GM19099 (cell line): ENCODE measurements around the gene ADCY9.

Source experiments
- POLR2A ChIP-seq: IDR thresholded peaks from 3 replicates; pipeline ENCODE4 v1.6.1; 2011; ENCODE audit warnings: low read depth; ENCODE audit not compliant: insufficient read length; ENCODE audit errors: extremely low read depth

Gene ADCY9

DNA sequence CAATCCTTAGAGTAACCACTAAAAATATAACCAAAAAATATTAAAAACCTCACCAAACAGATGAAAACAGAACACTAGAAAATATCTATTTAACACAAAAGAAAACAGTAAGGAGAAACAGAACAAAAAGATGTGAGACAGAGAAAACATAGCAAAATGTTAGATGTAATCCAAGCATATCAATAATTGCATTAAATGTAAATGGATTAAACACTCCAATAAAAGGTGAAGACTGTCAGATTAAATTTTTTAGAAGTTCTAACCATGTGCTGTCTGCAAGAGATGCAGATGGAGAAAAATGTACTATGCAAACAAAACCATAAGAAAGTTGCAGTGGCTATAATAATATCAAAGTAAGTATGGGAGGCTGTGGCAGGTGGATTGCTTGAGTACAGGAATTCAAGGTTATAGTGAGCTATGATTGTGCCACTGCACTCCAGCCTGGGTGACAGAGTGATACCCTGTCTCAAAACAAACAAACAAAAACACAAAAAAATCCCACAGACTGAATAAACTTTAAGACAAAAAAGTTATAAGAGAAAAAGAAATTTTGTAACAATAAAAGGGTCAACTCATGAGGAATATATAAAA, 53.9 kb downstream of the ADCY9 start:
- no peak for TF ChIP-seq POLR2A

DNA sequence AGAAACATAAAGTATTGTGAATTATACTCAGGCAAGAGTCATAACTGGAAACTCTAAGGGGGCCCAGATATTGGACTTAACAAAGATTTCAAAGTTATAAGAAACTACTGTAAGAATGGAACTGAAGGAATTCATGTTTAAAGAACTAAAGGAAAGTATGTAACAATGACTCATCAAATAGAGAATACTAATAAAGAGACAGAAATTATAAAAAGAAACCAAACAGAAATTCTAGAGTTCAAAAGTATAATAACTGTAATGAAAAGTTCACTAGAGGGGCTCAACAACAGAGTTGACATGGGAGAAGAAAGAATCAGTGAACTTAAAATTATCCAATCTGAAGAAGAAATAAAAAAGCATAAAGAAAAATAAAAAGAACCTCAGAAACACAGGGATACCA, 55.4 kb downstream of the ADCY9 start:
- no peak for TF ChIP-seq POLR2A

DNA sequence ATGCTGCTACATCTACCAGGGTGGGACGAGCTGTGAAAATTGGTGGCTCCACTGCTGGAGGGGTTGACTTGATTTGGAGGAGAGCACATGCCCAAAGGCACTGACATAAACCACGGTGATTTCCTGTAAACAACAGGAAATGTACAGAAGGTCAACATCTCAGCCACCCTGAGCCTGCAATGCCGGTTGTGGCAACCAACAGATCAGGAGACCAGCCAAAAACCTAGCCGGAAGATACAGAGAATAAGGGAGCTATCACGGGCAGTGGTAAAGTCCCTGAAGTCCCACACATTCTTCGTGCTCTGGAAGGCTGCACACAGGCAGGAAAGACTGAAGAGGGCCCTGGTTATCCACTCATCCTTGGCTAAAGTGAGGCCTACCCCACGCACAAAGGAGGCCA, 56.2 kb downstream of the ADCY9 start:
- no peak for TF ChIP-seq POLR2A

DNA sequence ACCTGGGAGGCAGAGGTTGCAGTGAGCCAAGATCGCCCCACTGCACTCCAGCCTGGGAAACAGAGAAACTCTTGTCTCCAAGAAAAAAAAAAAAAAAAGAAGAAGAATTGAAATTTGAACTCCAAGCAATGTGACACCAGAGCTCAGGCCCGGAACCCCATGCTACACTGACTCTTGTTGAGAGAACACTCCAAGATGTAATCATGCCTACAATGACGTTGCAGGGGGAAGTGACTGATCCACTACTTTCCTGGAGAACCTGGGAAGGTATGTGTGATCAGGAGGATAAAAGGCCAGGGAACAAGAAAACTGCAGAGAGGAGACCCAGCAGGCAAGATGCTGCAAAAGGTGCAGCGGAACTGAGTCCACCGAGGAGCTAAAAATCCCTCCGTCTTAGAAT, 57.9 kb downstream of the ADCY9 start:
- TF ChIP-seq POLR2A, result no peak

DNA sequence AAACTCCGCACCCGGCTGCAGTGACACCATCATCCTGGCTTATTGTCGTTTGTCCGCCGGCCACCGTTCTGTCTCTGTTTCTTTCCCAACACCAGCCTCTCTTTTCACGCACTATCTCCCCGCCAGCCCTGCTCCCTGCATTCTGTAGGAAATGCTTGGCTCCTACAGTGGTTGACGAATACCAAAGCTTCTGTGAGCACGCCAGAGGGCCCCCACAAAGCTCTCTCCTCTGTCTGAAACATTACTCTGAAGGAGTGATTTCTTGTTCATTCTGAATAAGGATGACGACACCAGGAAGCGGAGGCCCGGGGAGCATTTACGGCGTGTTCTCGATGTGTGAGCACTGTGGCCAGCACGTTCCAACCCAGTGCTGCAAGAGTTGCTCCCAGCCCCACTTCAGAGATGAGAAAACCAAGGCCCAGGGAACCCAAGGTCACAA, 58.8 kb downstream of the ADCY9 start:
- no peak for TF ChIP-seq POLR2A

DNA sequence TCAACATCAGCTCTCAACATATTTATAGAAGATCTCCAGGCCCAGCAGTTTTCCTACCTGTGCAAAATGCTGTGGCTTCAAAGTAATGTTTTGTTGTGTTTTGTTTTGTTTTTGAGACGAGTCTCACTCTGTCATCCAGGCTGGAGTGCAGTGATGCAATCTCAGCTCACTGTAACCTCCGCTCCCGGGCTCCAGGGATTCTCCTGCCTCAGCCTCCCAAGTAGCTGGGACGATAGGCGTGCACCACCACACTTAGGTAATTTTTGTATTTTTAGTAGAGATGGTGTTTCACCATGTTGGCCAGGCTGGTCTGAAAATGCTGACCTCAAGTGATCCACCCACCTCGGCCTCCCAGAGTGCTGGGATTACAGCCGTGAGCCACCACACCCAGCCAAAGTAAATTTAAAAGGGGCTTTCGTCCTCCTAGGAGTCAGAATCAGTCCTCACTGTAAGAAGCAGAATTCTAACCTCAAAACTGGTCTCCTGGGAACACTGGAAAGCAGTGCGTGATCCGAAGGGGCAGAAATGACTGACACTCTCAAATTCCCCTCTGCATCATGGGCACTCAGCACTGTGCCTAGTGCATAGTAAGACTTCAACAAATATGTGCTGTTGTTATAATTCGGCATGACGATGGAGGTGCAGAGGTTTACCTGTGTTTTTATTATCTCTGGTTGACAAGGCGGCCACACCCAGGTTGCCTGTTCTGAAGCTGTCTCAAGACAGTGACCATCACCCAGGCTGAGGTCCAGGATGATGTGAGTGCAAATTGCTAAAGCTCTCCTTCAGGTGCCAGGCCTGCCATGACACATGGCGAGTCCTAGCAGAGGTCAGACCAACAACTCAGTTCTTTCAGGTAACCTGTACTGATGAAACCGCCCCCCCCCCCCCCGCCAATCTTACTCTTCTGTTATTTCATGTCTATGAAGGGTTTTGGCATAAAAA, 59.8 kb downstream of the ADCY9 start:
- TF ChIP-seq POLR2A, result no peak

DNA sequence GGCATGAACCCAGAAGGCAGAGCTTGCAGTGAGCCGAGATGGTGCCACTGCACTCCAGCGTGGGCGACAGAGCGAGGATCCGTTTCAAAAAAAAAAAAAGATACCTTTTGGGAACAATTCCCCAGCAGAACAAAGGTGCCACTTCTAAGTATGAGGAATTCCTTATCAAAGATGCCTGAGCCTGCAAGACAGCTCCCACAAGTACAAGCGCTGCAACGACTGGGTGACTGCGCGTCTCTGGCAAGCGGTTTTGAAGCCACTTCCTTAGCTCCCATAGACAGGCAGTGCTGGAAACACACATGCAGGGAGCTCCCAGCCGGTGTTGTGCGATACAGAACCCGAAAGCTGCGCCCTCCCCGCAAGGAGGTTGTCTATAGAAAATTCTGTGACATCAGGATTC, 60.5 kb downstream of the ADCY9 start:
- no peak for TF ChIP-seq POLR2A

DNA sequence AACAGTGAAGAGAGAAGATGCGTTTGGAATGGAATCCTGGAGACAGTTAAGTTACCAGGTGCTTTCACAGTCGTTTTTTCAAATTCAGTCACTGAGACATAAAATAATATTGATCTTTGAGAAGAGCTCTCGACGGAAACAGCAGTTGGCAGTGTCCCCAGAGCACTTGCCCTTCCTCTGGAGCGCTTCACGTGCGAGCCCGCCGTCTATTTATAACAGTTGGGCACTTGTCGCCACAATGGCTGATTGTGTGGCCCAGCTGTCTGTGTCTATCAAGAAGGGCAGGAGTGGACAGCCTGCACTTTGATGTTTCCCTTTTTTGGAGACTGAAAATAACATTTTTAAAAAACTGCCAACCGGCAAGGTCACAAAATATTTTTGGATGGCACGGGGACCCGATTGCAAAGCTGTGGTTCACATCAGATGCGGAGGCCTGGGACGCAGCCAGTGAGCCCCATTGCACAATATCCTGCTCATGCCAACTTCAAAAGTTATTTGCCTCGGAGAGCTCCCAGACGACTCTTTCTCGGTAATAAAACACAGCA, 62.9 kb downstream of the ADCY9 start:
- no peak for TF ChIP-seq POLR2A

DNA sequence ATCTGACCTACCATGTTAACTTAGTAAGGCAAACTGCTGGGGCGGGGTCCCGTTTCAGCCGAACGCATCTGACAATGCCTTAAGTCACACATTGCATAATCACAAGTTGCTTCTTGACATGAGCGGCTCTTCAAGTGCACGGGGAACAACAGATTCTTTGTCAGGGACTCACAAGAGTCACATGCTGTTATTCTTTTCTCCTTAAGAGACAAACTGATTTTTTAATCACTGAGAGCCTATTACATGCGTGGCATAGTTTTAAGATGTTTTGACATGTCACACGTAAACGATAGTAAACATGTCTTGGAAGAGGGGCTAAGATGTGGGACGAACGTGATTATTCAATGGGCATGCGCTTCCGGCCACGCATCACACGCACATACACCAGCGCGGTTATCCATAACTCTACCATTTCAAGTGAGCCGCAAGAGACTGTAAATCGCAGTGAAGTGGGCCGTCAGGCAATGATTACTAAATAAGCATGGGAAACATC, 63.4 kb downstream of the ADCY9 start:
- TF ChIP-seq POLR2A, result no peak

DNA sequence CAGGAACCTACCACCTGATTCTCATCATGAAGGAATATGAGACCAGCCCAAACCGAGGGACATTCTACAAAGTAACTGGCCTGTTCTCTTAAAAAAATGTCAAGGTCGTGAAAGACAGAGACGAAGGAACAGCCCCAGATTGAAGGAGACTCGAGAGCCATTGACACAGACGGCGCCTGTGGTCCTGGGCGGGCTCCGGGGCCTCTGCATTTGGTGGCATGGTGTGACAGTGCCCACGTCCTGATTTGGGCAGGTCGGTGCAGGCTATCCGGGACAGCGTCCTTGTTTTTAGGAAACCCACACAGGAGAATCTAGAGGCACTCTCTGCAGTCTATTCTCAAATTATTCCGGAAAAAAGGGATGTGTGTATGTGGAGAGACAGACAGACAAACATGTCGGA, 64.1 kb downstream of the ADCY9 start:
- TF ChIP-seq POLR2A, result no peak

DNA sequence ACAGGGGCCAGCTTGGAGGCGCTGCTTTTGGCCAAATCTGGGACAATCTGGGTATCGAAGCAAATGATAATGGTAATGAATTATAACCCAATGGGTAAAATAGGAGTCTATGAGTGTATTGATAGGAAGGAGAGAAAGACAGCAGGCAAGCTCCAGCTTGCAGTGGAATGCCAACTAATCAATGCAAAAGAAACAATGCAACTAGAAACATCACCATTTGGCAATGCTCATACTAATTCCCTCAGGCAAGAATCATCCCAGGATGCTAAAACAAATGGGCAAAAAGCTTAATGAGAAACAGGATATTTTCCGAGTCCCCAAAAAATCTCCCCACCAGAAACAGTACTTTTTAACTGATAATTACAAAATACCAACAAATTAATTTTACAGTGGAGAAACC, 64.7 kb downstream of the ADCY9 start:
- TF ChIP-seq POLR2A, result no peak

DNA sequence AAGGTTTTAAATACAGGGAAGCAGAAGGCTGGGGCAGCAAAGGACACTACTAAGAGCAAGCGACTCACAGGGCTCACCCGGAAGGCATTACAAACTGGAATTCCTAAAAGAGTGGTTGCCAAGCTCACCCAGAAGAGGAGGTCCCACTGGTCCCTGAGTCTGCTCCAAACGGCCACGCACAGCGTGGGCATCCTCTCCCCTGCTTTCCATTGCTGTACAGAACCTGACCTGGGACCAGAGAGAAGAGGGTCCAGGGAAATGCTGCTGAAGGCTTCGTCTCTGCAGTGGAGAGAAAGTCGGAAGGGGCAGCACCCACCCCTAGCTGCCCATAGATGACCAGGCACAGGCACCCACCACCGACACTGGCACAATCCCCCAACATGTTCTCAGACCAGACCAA, 67.2 kb downstream of the ADCY9 start:
- no peak for TF ChIP-seq POLR2A

DNA sequence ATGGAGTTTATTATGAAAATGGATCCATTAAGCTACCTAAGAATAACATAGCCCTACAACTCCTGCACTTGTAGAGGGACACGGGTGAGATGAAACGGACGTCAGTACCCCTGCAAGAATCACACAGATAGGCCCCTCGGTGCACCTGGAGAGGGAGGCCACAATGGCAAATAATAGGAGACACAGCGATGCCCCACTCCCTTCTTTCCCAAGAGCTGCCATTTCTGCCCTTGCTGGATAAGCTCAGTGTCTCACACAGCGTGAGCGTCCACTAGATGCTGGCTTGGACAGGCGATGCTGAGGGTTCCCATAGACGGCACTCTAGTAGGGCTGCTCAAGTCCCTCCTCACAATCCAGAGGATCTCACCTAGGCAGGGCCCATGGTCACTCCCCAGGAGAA, 67.8 kb downstream of the ADCY9 start:
- no peak for TF ChIP-seq POLR2A

DNA sequence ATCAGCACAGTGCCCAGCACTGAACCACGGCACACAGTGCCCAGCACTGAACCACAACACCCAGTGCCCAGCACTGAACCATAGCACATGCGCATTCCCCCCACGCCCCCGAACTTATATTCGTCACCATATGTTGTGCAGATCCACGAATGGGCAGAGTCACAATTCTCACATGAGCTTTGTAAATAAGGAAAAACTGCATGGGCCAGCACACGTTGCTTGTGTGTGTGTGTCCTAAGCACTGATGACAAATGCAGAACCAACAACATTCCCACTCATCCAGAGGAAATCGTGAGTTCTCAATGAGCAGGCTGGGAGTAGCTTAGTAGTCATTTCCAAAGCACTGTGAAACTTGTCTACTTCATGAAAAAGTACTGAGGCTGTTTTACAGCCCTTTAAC, 70.0 kb downstream of the ADCY9 start:
- TF ChIP-seq POLR2A, result no peak

DNA sequence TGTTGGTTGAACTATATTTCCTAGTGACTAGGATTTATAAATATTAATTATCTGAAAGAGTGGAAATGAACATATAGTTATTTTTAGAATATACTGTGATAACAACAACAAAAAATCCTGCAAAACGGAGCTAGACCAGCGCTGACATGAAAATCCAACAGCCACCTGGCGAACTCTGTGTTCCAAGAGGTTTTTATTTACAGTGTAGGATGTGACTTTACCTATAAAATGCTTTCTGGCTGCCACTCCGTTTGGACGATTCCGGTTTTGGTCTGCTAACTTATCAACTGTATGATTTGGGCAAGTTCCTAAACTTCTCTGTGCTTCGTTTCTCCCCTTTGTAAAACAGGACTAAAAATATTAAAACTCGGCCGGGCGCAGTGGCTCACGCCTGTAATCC, 73.7 kb downstream of the ADCY9 start:
- no peak for TF ChIP-seq POLR2A

DNA sequence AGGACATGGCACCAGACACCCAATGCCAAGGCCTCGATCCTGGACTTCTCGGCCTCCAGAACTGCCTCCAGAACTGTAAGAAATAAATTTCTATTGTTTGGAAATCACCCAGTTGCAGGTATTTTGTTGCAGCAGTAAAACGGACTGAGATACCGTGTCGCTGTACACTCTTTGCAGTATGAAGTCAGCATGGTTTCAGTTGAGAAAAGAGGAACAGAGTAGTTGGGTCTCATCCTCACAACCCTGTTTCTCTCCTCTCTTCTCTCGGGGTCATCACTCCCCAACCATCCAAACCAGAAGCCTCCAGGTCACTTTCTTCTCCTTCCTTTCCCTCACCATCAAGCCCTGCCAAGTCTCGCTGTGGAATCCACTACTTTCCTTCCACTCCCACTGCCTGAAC, 77.8 kb downstream of the ADCY9 start:
- no peak for TF ChIP-seq POLR2A
